ENCODE data around the gene OIP5. TPM values are rescaled to one million over a fixed set of nuclear protein-coding genes. Genes with fewer than 3 reads are reported as not detected.
"Not testable (repeated sequence)": the region's sequence is repeated elsewhere in the genome, so short reads cannot be mapped to it uniquely, and the experiment has no call there.

The OIP5 gene
- total and polyA plus RNA-seq, 4 donors = 0.51 to 2.0 (median 0.51) TPM; not detected in 1

- no peaks in the 10 kb centered on the region for H3K36me3 ChIP-seq (ENCODE audit: control insufficient read depth in 1 of 2, insufficient read depth in 2 of 2, low read length in 1 of 2)
- DNase-seq (no peak), ATAC-seq (ENCODE audit: low FRiP score) (no peak)
- H3K4me1 ChIP-seq (ENCODE audit: control insufficient read depth in 1 of 2, insufficient read depth in 2 of 2, low read length in 2 of 2) = no peaks in the 10 kb centered on the region
- 79 to 83% methylated on average over 2 of the region's 2 CpGs for WGBS, 2 donors
- no peak overlapping the region for H3K27ac ChIP-seq (ENCODE audit: low read depth in 1 of 2, low read length in 2 of 2)
- intact Hi-C loops (cut with DNase I) = no loop called here
- no peaks in the 10 kb centered on the region for H3K27me3 ChIP-seq (ENCODE audit: control insufficient read depth in 1 of 2, insufficient read depth in 2 of 2, low read length in 1 of 2)
- no peak overlapping the region for H3K4me3 ChIP-seq (ENCODE audit: low read length in 2 of 2)
- H3K9me3 ChIP-seq (ENCODE audit: control insufficient read depth, low read length) = no peaks in the 10 kb centered on the region
Observed at GRCh38 chr15:41289953-41290352, 42.4 kb downstream of the OIP5 start.

- Histone ChIP-seq H3K4me3 (ENCODE audit: low read length in 2 of 2) (no peak overlapping the region), H3K27me3 (ENCODE audit: control insufficient read depth in 1 of 2, insufficient read depth in 2 of 2, low read length in 1 of 2) (no peaks in the 10 kb centered on the region), H3K9me3 (ENCODE audit: control insufficient read depth, low read length) (no peaks in the 10 kb centered on the region), H3K4me1 (ENCODE audit: control insufficient read depth in 1 of 2, insufficient read depth in 2 of 2, low read length in 2 of 2) (no peaks in the 10 kb centered on the region), H3K36me3 (ENCODE audit: control insufficient read depth in 1 of 2, insufficient read depth in 2 of 2, low read length in 1 of 2) (no peaks in the 10 kb centered on the region), H3K27ac (ENCODE audit: low read depth in 1 of 2, low read length in 2 of 2) (no peak overlapping the region)
- DNase-seq = no peak
- ATAC-seq (ENCODE audit: low FRiP score) = no peak
- WGBS, 2 donors = 15 to 55% methylated on average over 1 of the region's 1 CpG
- intact Hi-C loops (cut with DNase I) = no loop called here
Observed at GRCh38 chr15:41288464-41288863, 43.9 kb downstream of the OIP5 start.

DNA sequence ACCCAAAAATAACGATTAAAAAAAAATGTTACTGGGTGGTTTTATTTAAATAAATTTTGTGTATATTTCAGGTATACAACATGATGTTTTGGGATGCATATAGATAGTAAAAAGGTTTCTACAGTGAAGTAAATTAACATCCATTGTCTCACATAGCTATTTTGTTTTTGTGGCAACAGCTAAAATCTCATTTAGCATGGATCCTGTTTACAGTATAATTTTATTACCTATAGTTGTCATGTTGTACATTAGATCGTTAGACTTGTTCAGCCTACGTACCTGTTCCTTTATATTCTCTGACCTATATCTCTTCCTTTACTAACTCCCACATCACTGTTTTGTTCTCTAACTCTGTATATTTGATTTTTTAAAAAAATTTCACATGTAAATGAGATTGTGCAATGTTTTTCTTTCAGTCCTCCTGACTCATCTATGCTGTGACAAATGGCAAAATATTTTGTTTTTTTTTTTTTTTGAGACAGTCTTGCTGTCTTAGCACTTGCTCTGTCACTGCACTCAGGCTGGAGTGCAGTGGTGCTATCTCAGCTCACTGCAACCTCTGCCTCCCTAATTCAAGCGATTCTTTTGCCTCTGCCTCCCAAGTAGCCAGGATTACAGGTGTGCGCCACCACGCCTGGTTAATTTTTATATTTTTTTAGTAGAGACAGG, 45.6 kb downstream of the OIP5 start:
- no peak for ATAC-seq (ENCODE audit: low FRiP score)
- Histone ChIP-seq H3K4me3 (ENCODE audit: low read length in 2 of 2) (no peak overlapping the region), H3K27ac (ENCODE audit: low read depth in 1 of 2, low read length in 2 of 2) (no peak overlapping the region), H3K36me3 (ENCODE audit: control insufficient read depth in 1 of 2, insufficient read depth in 2 of 2, low read length in 1 of 2) (no peaks in the 10 kb centered on the region), H3K4me1 (ENCODE audit: control insufficient read depth in 1 of 2, insufficient read depth in 2 of 2, low read length in 2 of 2) (no peaks in the 10 kb centered on the region), H3K27me3 (ENCODE audit: control insufficient read depth in 1 of 2, insufficient read depth in 2 of 2, low read length in 1 of 2) (no peaks in the 10 kb centered on the region), H3K9me3 (ENCODE audit: control insufficient read depth, low read length) (no peaks in the 10 kb centered on the region)
- WGBS, 2 donors = 96 to 97% methylated on average over 6 of the region's 6 CpGs
- intact Hi-C loops (cut with DNase I) = no loop called here
- no peak for DNase-seq

GRCh38 chr15:41285285-41285684, 47.1 kb downstream of the OIP5 start:
- H3K36me3 ChIP-seq (ENCODE audit: control insufficient read depth in 1 of 2, insufficient read depth in 2 of 2, low read length in 1 of 2) = no peaks in the 10 kb centered on the region
- WGBS, 2 donors = 43% methylated on average over 7 of the region's 7 CpGs
- DNase-seq (no peak), ATAC-seq (ENCODE audit: low FRiP score) (no peak)
- H3K4me3 ChIP-seq (ENCODE audit: low read length in 2 of 2) = peak overlapping the region in 1 of 2 donors; percentile 52
- H3K27me3 ChIP-seq (ENCODE audit: control insufficient read depth in 1 of 2, insufficient read depth in 2 of 2, low read length in 1 of 2) = no peaks in the 10 kb centered on the region
- no peaks in the 10 kb centered on the region for H3K4me1 ChIP-seq (ENCODE audit: control insufficient read depth in 1 of 2, insufficient read depth in 2 of 2, low read length in 2 of 2)
- intact Hi-C loops (cut with DNase I) = no loop called here
- no peak overlapping the region for H3K27ac ChIP-seq (ENCODE audit: low read depth in 1 of 2, low read length in 2 of 2)
- H3K9me3 ChIP-seq (ENCODE audit: control insufficient read depth, low read length) = no peaks in the 10 kb centered on the region

- no peaks in the 10 kb centered on the region for H3K9me3 ChIP-seq (ENCODE audit: control insufficient read depth, low read length)
- intact Hi-C loops (cut with DNase I) = no loop called here
- ATAC-seq (ENCODE audit: low FRiP score) (peak; percentile 20), DNase-seq (no peak)
- no peaks in the 10 kb centered on the region for H3K4me1 ChIP-seq (ENCODE audit: control insufficient read depth in 1 of 2, insufficient read depth in 2 of 2, low read length in 2 of 2)
- no peaks in the 10 kb centered on the region for H3K27me3 ChIP-seq (ENCODE audit: control insufficient read depth in 1 of 2, insufficient read depth in 2 of 2, low read length in 1 of 2)
- H3K36me3 ChIP-seq (ENCODE audit: control insufficient read depth in 1 of 2, insufficient read depth in 2 of 2, low read length in 1 of 2) = no peaks in the 10 kb centered on the region
- H3K4me3 ChIP-seq (ENCODE audit: low read length in 2 of 2) = peak overlapping the region; percentile 45 to 52
- 0% methylated on average over 20 of the region's 20 CpGs for WGBS, 2 donors
- H3K27ac ChIP-seq (ENCODE audit: low read depth in 1 of 2, low read length in 2 of 2) = peak overlapping the region in 1 of 2 donors; percentile 73
Observed at GRCh38 chr15:41284427-41285177, 47.8 kb downstream of the OIP5 start.

GRCh38 chr15:41283653-41284426, 48.6 kb downstream of the OIP5 start:
- peak; percentile 100 for ATAC-seq (ENCODE audit: low FRiP score)
- Histone ChIP-seq H3K27ac (ENCODE audit: low read depth in 1 of 2, low read length in 2 of 2) (peak overlapping the region; percentile 58 to 73), H3K4me3 (ENCODE audit: low read length in 2 of 2) (peak overlapping the region; percentile 45 to 52), H3K9me3 (ENCODE audit: control insufficient read depth, low read length) (no peaks in the 10 kb centered on the region), H3K27me3 (ENCODE audit: control insufficient read depth in 1 of 2, insufficient read depth in 2 of 2, low read length in 1 of 2) (no peaks in the 10 kb centered on the region), H3K36me3 (ENCODE audit: control insufficient read depth in 1 of 2, insufficient read depth in 2 of 2, low read length in 1 of 2) (no peaks in the 10 kb centered on the region), H3K4me1 (ENCODE audit: control insufficient read depth in 1 of 2, insufficient read depth in 2 of 2, low read length in 2 of 2) (no peaks in the 10 kb centered on the region)
- intact Hi-C loops (cut with DNase I) = no loop called here
- 0% methylated on average over 55 to 61 of the region's 61 CpGs for WGBS, 2 donors
- peak; percentile 99 for DNase-seq

DNA sequence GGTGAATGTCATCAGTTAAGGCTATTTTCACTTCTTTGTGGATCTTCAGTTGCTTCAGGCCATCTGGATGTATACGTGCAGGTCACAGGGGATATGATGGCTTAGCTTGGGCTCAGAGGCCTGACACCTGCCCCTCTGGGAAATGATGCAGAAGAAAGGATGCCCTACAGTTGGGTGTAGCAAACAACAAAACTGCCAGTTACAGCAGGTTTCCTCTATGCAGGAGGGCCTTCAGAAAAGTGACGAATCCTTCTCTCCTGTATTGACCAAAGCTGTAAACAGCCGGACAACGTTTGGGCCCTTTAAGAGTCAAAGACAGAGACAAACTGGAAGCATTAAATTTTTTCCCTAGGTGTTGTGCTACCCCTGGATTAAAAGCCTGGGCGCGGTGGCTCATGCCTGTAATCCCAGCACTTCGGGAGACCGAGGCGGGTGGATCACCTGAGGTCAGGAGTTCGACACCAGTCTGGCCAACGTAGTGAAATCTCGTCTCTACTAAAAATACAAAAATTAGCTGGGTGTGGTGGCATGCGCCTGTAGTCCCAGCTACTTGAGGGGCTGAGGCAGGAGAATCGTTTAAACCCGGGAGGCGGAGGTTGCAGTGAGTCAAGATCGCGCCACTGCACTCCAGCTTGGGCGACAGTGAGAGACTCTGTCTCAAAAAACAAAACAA, 49.3 kb downstream of the OIP5 start:
- intact Hi-C loops (cut with DNase I); H3K4me1 ChIP-seq (ENCODE audit: control insufficient read depth in 1 of 2, insufficient read depth in 2 of 2, low read length in 2 of 2); ATAC-seq (ENCODE audit: low FRiP score); H3K36me3 ChIP-seq (ENCODE audit: control insufficient read depth in 1 of 2, insufficient read depth in 2 of 2, low read length in 1 of 2); DNase-seq; H3K27me3 ChIP-seq (ENCODE audit: control insufficient read depth in 1 of 2, insufficient read depth in 2 of 2, low read length in 1 of 2); H3K9me3 ChIP-seq (ENCODE audit: control insufficient read depth, low read length): not testable (repeated sequence)
- Histone ChIP-seq H3K27ac (ENCODE audit: low read depth in 1 of 2, low read length in 2 of 2) (peak overlapping the region in 1 of 2 donors; percentile 47), H3K4me3 (ENCODE audit: low read length in 2 of 2) (peak overlapping the region; percentile 12 to 36)
- WGBS, 2 donors = 36 to 38% methylated on average over 19 of the region's 19 CpGs

- H3K4me3 ChIP-seq (ENCODE audit: low read length in 2 of 2); DNase-seq; H3K4me1 ChIP-seq (ENCODE audit: control insufficient read depth in 1 of 2, insufficient read depth in 2 of 2, low read length in 2 of 2); intact Hi-C loops (cut with DNase I); H3K27ac ChIP-seq (ENCODE audit: low read depth in 1 of 2, low read length in 2 of 2); H3K9me3 ChIP-seq (ENCODE audit: control insufficient read depth, low read length); H3K36me3 ChIP-seq (ENCODE audit: control insufficient read depth in 1 of 2, insufficient read depth in 2 of 2, low read length in 1 of 2); H3K27me3 ChIP-seq (ENCODE audit: control insufficient read depth in 1 of 2, insufficient read depth in 2 of 2, low read length in 1 of 2); ATAC-seq (ENCODE audit: low FRiP score): not testable (repeated sequence)
- 95% methylated on average over 10 of the region's 10 CpGs for WGBS, 2 donors
Observed at GRCh38 chr15:41282436-41282835, 50.0 kb downstream of the OIP5 start.

All from aorta (tissue), 5 donors.